ENCODE data around the gene SLIT1. TPM values are rescaled to one million over a fixed set of nuclear protein-coding genes. Genes with fewer than 3 reads are reported as not detected.
"Not testable (repeated sequence)": the region's sequence is repeated elsewhere in the genome, so short reads cannot be mapped to it uniquely, and the experiment has no call there.

SLIT1 gene
- total RNA-seq, 1 donor from 2014 or later = 0.72 TPM

- DNase-seq (ENCODE audit: low spot score) = no peak
Observed at GRCh38 chr10:97047083-97047736, 138.5 kb downstream of the SLIT1 start.

GRCh38 chr10:97046456-97047082 is 139.2 kb downstream of the SLIT1 start:
- DNase-seq (ENCODE audit: low spot score) = no peak

DNA sequence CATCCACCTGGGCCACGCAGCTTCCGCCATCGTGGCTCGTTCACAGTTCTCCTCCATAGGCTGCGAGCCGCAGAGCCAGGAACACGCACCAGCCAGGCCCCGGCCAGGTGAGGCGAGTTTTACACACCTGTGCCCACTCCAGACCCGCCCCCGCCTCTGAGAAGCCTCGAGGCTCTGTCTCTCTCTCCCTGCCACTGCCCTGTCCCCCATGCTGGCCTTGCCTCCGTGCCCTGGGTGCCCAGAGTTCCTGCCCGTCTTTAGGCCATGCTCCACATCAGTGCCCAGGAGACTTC is 142.2 kb downstream of the SLIT1 start:
- no peak for DNase-seq (ENCODE audit: low spot score)

DNA sequence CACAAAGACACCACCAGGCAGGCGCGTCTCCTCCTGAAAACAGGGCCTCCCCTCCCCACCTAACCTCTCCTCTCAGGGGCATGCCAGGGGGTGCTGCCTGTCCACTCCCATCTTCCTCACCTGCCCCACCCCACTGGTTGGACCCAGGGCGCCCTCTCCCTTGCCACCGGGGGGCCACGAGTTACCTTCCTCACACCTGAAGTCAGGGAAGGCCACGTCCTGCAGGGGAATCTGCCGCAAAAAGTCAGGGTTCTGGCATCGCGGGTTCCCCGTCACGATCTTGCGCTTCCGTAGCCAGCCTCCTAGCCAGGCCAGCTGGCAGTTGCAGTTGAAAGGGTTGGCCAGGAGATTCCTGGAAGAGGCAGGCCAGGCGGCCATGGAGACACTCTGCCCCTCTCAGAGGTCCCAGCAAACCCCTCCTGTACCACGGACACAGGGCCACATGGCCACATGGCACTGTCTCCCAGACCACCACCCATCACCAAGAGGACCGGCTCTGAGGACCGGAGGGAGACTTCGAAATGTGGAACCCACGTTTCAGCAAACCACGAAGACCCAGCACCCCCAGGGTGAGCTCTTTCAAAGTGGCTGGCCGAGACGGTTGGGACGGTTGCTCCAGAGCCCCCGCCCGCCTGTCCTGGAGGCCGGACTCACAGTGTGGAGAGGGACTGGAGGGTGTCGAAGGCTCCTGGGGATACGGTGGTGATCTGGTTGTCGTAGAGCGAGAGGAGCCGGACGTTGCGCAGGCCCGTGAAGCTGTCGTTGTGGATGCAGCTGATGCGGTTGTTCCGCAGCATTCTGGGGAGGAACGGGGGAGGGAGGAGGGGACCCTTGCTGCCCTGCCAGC is 142.8 kb downstream of the SLIT1 start:
- DNase-seq (ENCODE audit: low spot score) = no peak

GRCh38 chr10:97042081-97042480 is 143.7 kb downstream of the SLIT1 start:
- DNase-seq (ENCODE audit: low spot score) = no peak

DNA sequence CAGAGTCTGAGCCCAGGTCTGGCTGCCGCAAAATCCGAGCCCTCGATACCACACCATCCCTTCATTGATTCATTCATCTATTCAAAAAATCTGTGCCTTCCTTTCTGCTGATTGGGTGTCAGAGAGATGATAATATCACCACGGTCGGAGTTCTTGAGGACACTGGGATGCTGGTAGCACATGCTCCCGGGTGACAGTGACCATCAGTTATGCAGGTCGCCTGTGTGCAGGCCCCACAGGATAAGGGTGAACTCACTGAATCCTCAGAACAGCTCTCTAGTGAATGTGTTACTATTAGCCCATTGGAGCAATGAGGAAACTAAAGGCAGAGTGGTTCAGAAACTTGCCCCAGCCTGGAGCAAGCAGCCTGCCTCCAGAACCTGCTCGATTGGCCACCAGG is 145.1 kb downstream of the SLIT1 start:
- DNase-seq (ENCODE audit: low spot score) = no peak

- no peak for DNase-seq (ENCODE audit: low spot score)
Observed at GRCh38 chr10:97040248-97040584, 145.5 kb downstream of the SLIT1 start.

- DNase-seq (ENCODE audit: low spot score) = no peak
Observed at GRCh38 chr10:97039538-97040247, 146.1 kb downstream of the SLIT1 start.

- no peak for DNase-seq (ENCODE audit: low spot score)
Observed at GRCh38 chr10:97038688-97039087, 147.1 kb downstream of the SLIT1 start.

GRCh38 chr10:97037365-97038361 is 148.1 kb downstream of the SLIT1 start:
- DNase-seq (ENCODE audit: low spot score) = peak; percentile 84

GRCh38 chr10:97034958-97035769 is 150.6 kb downstream of the SLIT1 start:
- DNase-seq (ENCODE audit: low spot score) = no peak

- no peak for DNase-seq (ENCODE audit: low spot score)
Observed at GRCh38 chr10:97034301-97034700, 151.5 kb downstream of the SLIT1 start.

DNA sequence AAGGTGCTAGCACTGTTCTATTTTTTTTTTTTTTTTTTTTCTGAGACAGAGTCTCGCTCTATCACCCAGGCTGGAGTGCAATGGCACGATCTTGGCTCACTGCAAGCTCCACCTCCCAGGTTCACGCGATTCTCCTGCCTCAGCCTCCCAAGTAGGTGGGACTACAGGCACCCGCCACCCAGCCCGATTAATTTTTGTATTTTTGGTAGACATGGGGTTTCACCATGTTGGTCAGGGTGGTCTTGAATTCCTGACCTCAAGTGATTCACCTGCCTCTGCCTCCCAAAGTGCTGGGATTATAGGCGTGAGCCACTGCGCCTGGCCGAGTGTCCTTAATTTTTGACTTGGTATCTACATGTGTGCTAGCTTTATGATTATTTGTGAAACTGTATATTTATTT is 151.9 kb downstream of the SLIT1 start:
- not testable (repeated sequence) for DNase-seq (ENCODE audit: low spot score)

DNA sequence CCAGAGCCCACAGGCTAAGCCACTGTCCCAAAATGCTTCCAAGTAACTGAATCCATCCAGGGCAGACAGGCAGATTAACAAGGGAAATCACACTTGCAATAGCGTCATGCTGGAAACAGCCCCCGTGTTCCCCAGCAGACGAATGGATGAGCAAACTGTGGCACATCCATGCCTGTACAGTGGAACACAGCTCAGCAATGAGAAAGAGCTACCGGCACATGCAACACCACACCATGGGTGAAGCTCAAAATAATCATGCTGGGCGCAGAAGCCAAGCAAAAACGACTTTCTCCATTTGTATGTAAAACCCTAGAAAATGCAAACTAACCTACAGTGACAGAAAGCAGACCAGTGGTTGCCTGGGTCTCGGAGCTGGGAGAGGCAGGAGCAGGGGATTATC is 153.1 kb downstream of the SLIT1 start:
- DNase-seq (ENCODE audit: low spot score) = no peak

DNA sequence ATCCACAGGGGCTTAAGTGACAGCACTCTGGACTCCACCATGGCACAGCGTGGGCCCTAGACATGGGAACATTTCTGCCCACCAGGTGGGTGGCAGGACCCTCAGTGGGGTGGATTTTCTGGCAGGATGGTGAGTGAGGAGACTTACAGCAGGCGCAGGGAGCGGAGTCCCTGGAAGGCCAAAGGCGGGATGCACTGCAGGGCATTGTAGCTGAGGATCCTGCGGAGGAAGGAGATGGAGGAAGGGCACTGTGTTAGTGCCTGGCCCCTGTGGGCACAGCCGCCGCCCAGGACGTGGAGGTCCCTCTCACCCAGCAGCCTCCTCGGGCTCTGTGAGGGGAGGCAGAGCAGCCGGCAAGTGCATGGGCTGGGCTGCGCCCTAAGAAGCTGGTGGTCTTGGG is 154.3 kb downstream of the SLIT1 start:
- DNase-seq (ENCODE audit: low spot score) = no peak

DNA sequence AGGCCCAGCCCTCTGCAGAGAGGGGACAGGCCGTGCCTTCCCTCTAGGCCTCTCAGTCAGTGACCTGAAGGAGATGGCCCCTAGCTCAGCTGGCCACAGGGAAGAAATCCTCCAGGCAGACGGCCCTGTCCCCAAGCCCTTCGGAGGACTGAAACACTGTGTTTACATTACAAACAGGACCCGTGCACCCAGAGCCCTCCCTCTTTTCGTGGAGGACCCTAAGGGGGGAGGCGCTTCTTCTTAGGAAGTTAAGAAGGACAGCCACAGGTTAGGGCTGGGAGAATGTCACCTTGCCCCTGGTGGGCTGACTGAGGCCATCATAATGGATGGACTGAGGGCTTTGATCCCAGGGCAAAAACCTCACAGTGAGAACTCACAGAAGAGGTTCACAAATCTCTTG is 154.9 kb downstream of the SLIT1 start:
- no peak for DNase-seq (ENCODE audit: low spot score)

GRCh38 chr10:97029271-97029670 is 156.5 kb downstream of the SLIT1 start:
- no peak for DNase-seq (ENCODE audit: low spot score)

DNA sequence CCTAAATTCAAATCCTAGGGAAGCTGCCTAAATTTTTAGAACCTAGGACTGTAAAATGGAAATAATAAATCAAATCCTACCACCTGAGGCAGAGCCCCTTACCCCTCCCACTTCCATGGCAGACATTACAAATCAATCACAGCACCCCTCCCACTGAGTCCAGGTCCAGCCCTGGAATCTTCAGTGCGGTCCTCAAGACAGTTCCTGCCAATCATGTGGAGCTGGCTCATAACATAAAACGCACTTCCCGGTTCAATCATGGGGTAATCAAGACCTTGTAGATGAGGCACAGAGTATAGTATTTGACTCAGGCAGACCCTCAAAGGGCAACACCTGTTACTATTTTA is 157.0 kb downstream of the SLIT1 start:
- no peak for DNase-seq (ENCODE audit: low spot score)

DNA sequence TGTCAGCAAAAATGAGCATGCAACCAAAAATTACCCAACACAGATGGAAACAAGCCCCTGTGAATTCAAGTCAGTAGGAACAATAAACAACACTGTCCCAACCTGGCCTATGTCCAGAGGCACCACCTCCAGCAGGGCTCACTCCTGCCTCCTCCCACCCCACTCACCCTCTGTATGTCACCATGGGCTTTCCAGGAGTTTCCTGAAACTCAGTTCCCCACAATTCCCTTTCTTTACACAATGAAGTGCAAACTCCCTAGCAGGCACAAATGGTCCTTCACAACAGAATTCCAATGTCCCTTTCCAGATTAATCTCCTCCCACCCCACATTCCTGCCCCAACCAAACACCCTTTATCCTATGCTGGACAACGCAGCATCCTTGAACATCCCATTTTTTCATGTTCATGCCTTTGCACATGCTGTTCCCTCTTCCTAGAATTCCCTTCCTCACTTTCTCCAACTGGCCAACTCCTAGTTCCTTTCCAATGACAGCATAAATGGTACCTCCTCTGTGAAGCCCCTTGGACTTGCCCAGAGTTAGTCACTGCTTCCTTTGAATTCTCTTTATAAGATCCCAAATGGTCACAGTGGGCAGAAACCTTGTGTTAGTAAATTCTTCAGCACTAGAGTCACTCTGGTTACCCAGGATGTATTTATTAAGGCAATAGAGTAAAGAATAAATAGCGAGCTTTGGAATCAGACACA is 157.5 kb downstream of the SLIT1 start:
- DNase-seq (ENCODE audit: low spot score) = no peak
